Stimulated activated CD4-positive, alpha-beta T cell treated with anti-CD3 and anti-CD28 coated beads, Interleukin-1b, Interleukin-23, amount 100 ng/mL, for 4 hours (primary cell): ENCODE measurements around the gene RNF133.
"Not testable (repeated sequence)": the region's sequence is repeated elsewhere in the genome, so short reads cannot be mapped to it uniquely, and the experiment has no call there.

Source experiments
- DNase-seq, 2 donors: peaks; one replicate each; pipeline ENCODE4 v3.0.0-alpha.2; 2020; ENCODE audit warnings: low read depth in 2 of 2

RNF133 gene

GRCh38 chr7:122689346-122690109, 9.4 kb downstream of the RNF133 start:
- no peak for DNase-seq

DNA sequence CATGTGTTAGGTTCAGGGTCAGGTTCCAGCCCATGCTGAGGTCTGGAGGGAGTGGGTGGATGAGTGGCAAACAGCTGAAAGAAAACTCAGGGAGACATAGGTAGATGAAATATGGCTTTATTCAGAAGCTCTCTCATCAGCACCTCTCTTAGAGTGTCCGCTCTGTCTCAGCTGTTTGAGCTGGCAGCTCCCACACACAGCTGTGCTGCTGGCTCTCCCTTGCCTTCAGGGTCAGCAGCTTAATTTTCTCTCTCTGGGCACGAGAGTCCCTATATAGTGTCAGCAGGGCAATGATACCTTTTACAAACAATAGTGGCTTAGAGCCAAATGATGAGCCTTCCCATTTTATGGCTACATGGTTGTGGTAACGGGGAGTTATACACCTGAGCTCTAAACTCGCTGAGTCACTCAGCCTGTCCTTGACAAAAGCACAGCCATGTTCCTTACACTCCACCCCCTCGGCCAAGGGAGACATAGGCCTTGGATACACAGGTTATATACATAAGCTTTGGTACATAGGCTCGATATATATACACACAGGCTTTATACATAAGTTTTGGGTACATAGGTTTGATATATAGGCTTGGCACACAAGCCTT, 10.4 kb downstream of the RNF133 start:
- DNase-seq, result no peak

DNA sequence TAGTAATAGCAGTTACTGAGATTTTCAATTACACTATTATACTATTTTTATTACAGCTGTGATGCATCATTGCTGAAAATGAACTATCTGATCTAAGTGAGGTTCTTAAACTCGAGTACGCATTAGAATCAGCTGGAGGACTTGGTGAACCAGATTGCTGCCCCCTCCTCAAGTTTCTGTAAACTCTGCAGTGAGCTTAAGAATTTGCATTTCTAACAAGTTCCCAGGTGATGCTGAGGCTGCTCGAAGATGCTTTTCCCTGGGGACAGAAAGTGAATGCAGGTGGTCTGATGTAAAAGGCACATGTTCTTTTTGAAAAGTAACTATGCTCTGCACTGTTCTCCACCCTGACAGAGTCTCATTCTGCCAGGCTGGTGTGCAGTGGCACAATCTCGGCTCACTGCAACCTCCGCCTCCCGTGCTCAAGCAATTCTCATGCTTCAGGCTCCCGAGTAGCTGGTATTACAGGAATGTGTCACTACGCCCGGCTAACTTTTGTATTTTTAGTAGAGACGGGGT, 12.5 kb downstream of the RNF133 start:
- DNase-seq, result no peak

- no peak for DNase-seq
Measured at GRCh38 chr7:122684504-122684903, 14.4 kb downstream of the RNF133 start.

DNA sequence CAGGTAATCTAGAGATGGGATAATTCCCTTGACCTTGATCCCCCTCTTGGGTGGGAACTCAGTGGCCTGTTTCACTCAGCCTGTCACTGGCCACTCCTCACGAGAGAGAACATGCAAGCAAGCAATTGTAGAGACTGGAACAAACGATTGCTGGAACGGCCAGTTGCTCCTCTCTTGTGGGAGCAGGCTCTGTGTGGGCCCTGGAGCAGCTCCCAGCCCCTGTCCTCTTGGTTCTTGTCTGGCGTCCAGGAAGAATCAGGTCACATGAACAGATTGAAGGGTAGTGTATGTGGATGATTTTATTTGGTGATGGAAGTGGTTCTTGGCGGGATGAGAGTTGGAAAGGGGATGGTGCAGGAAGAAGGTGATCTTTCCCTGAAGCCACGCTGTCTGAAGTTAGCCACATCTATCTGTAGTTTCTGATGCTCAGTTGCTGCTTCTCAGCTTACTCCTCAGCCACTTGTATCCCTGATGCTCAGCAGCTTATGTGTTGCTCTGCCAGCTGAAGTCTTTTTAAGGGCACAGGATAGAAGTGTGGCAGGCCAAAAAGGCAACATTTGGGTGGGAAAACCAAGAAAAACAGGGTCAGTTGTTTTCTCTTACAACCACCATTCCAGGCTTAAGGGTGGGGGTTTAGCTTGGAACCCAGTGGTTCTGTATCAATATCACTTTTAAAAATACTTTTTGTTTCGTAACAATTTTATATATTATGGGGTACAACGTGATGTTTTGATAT, 15.9 kb downstream of the RNF133 start:
- DNase-seq, result no peak

DNA sequence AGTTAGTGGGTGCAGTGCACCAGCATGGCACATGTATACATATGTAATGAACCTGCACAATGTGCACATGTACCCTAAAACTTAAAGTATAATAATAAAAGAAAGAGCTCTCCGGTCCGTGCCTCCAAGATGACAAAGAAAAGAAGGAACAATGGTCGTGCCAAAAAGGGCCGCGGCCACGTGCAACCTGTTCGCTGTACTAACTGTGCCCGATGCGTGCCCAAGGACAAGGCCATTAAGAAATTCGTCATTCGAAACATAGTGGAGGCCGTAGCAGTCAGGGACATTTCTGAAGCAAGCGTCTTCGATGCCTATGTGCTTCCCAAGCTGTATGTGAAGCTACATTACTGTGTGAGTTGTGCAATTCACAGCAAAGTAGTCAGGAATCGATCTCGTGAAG, 17.7 kb downstream of the RNF133 start:
- not testable (repeated sequence) for DNase-seq

GRCh38 chr7:122679813-122680212, 19.1 kb downstream of the RNF133 start:
- no peak for DNase-seq

GRCh38 chr7:122679269-122679709, 19.6 kb downstream of the RNF133 start:
- DNase-seq, result not testable (repeated sequence)

DNA sequence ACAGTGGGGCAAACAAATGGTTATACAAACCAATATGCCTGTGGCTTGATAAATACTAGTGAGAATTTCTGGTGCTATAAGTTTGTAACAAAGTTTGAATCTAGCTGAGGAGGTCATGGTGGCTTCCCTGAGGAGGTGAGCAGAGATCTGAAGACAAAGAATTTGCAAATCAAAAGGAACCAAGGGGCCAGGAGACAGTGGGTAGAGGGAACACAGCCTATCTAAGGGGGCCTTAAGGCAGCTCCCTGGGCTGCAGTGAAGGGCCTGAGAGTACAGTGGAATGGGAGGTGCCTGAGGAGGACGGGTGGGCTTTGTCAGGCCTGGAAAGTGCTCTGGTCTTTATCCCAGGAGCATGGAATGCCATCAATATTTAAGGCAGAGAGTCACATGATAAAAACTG, 21.8 kb downstream of the RNF133 start:
- no peak for DNase-seq

GRCh38 chr7:122676466-122676865, 22.5 kb downstream of the RNF133 start:
- DNase-seq, result no peak

DNA sequence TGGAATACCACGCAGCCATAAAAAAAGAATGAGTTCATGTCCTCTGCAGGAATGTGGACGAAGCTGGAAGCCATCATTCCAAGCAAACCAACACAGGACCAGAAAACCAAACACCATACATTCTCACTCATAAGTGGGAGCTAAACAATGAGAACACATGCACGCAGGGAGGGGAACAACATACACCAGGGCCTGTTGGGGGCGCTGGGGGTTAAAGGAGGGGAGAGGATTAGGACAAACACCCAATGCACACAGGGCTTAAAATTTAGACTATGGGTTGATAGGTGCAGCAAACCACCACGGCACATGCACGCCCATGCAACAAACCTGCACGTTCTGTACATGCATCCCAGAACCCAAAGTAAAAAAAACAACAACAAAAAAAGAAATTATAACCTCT, 23.3 kb downstream of the RNF133 start:
- no peak for DNase-seq

- DNase-seq, result no peak
Measured at GRCh38 chr7:122675011-122675410, 23.9 kb downstream of the RNF133 start.

GRCh38 chr7:122674502-122674901, 24.4 kb downstream of the RNF133 start:
- no peak for DNase-seq

GRCh38 chr7:122673951-122674350, 25.0 kb downstream of the RNF133 start:
- no peak for DNase-seq

GRCh38 chr7:122672536-122672935, 26.4 kb downstream of the RNF133 start:
- no peak for DNase-seq

DNA sequence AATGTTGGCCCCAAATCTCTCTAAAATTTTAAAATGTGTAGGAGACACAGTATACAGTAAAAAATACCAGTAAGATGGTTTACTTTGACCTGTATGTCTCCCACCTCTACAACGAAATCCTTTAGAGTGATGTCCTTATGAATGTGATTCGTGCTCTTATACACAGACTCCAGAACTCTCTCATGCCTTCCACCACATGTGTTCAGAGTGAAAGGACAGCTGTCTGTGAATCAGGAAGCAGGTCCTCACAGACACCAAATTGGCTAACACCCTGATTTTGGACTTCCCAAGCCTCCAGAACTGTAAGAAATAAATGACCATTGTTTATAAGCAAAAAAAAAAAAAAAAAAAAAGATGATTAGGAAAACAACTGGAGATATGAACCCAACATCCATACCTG, 35.2 kb downstream of the RNF133 start:
- DNase-seq, result no peak

DNA sequence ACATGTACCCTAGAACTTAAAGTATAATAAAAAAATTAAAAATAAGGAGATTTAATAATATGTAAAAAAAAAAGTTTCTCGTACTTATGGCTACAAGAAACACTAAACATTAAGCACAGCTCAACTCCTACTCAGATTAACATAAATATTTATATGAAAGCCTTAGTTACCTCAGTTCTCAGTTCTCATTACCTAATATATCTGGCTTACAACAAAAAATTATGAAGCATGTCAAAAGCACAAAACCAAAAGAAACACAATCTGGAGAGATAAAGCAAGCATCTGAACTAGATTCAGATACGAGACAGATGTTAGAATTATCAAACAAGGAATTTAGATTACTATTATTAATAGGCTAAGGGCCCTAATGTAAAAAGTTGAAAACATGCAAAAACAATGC, 40.1 kb downstream of the RNF133 start:
- DNase-seq, result no peak

DNA sequence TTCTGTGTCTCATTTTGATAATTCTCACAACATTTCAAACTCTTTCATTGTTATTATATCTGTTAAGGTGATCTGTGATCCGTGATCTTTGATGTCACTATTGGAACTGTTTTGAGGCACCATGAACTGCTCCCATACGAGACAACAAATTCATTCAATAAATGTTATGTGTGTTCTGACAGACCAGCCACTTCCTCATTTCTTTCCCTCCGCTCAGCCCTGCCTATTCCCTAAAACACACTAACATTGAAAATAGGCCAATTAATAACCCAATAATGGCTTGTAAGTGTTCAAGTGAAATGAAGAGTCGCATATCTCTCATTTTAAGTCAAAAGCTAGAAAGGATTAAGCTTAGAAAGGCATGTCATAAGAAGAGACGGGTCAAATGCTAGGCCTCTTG, 45.2 kb downstream of the RNF133 start:
- DNase-seq, result no peak

DNA sequence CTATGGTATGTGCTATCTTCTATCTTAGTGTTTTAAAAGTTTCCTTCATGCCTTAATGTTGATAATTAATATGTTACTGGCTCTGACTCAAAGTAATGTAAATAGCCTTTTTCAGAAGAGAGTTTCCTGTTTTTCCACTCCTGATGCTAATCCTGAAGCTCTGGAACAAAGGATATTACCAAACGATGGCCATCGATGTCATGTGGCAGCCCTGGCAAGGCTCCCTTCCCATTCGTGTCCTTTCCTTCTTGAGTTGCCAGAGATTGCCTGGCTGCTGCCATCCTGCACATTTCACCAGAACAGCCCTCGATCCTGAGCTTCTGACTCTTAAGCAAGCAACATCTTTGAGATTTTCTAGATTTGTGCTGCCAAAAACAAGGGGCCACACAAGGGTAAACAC, 46.0 kb downstream of the RNF133 start:
- DNase-seq, result no peak

GRCh38 chr7:122651451-122651850, 47.5 kb downstream of the RNF133 start:
- DNase-seq, result no peak
